HG03103 (cell line): ENCODE measurements around the gene STK32C.

ENCODE experiments used
- ATAC-seq: cut with Tn5 transposase; IDR thresholded peaks from one replicate; pipeline ENCODE4 v1.9.1; 2021; ENCODE audit warnings: low read depth; ENCODE audit not compliant: unreplicated experiment

The STK32C gene

GRCh38 chr10:132174237-132174636, 133.5 kb downstream of the STK32C start:
- no peak for ATAC-seq

GRCh38 chr10:132173185-132173584, 134.6 kb downstream of the STK32C start:
- no peak for ATAC-seq

GRCh38 chr10:132172091-132173066, 135.4 kb downstream of the STK32C start:
- no peak for ATAC-seq

- ATAC-seq = no peak
Measured at GRCh38 chr10:132170561-132171361, 137.0 kb downstream of the STK32C start.

GRCh38 chr10:132169766-132170560, 137.8 kb downstream of the STK32C start:
- ATAC-seq = no peak

GRCh38 chr10:132169031-132169765, 138.6 kb downstream of the STK32C start:
- ATAC-seq = no peak

GRCh38 chr10:132168571-132169030, 139.1 kb downstream of the STK32C start:
- ATAC-seq = no peak

- no peak for ATAC-seq
Measured at GRCh38 chr10:132167976-132168375, 139.8 kb downstream of the STK32C start.

GRCh38 chr10:132167041-132167674, 140.6 kb downstream of the STK32C start:
- no peak for ATAC-seq

- ATAC-seq = no peak
Measured at GRCh38 chr10:132166216-132166950, 141.4 kb downstream of the STK32C start.

- no peak for ATAC-seq
Measured at GRCh38 chr10:132165416-132165980, 142.3 kb downstream of the STK32C start.

- no peak for ATAC-seq
Measured at GRCh38 chr10:132164761-132165278, 142.9 kb downstream of the STK32C start.

- ATAC-seq = no peak
Measured at GRCh38 chr10:132163826-132164515, 143.8 kb downstream of the STK32C start.

GRCh38 chr10:132163278-132163765, 144.4 kb downstream of the STK32C start:
- ATAC-seq = peak; percentile 71

- ATAC-seq = no peak
Measured at GRCh38 chr10:132162590-132163277, 145.0 kb downstream of the STK32C start.

- no peak for ATAC-seq
Measured at GRCh38 chr10:132162021-132162531, 145.7 kb downstream of the STK32C start.
